ENCODE results near the gene API5.
"Not testable (repeated sequence)": the region's sequence is repeated elsewhere in the genome, so short reads cannot be mapped to it uniquely, and the experiment has no call there.

Gene API5

DNA sequence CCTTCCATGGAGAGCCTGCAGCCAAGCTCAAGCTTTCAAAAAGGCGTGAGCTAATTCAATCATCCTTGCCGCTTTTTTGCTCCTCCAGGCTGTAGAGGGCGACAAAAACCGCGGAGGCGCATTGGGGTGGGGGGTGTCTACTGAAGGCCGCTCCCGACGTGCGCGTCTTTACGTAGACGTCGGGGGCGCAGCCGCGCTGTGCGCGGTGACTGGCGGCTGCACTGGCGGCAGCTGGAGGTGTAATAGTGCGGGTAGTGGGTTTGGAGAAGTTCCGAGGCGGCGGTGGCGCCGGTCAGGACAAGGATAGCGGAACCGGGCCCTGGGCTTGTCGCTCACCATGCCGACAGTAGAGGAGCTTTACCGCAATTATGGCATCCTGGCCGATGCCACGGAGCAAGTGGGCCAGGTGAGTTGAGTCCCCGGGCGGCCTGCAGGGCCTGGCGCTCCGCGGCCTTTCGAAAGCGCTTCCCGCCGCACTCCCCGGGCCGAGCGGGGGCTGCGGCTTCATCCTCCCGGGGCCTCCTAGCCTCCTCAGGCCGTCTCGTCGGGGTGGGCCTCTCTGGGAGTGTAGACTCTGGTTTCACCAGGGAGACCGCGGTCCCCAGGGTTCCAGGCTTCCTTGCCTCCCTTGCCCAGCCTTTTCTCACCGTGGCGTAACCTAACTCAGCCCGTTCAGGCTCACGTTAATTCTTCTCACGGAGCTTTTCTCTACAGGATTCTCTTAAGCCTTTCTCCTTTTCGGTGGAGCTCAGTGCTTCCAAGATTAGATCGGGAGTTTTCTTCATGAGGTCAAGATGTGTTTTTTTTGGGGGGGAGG lies at the start of gene API5:
Gene API5, plus strand, starts transcription at position 206 of the 817 bp plus-strand sequence. Its CDS starts 132 bp downstream, at position 338.
- DNase-seq = peak; percentile 93

DNA sequence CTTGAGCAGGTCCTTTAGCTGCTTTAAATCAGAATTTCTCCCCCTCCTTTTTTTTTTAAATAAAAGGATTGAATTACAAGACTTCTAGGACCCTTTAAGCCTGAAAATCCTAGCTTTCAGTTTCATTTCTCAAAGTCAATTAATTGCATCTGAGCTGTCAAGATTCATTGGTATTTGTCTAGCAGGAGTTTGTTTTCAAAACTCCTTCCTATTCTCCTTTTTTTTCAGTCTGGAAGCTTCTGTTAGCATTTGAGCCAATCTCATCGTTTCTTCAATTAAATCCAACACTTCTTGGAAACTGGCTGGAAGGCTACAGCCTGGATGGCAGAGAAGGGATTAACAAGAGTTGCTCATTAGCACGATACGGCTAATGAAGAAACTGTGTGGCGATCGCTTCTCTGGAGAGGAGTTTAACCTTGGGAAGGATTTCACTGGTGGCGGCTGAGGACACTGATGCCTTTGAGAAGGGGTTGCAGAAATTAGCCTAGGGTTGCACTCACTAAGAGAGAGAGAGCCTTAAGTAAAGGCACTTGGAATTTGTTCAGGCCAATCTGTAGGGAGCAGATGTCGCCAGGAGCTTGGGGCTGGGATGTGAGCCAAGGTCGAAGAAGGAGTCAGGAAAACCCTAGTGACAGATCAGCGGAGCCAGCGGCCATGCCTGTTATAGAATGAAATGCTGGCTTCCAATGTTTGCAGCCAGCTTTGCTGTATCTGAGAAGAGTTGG lies 43.8 kb upstream of the API5 start:
- DNase-seq = no peak

DNA sequence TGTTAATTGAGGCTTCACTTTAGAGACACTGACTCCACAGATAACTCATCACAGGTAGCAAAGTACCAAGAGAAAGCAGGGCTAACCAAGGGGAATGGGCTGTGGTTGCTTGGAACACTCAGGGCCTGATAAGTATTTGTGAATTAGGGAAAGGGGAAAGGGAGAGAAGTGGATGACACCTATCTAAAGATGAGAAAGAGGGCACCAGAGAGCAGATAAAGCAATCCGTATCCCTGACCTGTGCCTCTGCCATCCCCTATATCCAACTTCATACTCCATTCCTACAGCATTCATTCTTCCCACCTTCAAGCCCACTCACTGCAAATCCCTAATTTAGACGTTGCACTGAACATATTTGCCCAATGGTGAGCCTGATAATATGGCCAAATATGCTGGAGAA lies 43.0 kb upstream of the API5 start:
- no peak for DNase-seq

DNA sequence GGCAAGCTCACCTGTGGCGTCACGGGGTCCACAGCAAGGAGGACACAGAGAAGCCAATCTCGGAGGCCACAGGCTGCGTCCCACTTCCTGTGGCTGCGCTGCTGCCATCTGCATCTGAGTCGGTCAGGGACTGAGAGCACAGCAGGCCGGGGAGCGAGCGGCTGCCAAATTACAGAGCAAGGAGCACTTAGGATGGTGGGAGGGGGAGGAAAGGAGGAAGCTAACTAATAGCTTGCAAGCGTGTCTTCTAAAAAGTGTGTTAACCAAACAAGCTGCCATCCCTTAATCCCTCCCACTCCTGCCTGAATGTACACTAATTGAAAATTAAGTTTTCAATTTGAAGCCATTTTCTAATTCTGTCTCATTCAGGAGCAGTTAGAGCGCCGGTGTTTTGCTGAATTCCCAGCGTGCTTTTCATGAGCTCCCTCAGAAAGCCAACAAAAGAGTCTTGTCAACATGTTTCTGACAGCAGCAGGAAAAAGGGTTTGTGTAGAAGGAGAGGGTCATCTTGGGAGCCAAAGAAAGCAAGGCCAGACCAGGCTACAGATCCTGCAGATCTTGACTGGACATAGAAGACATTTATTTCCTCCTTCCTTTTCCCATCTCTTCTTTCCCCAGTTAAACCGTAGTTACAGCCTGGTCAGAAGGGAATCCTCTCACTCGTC lies 42.4 kb upstream of the API5 start:
- DNase-seq = no peak

DNA sequence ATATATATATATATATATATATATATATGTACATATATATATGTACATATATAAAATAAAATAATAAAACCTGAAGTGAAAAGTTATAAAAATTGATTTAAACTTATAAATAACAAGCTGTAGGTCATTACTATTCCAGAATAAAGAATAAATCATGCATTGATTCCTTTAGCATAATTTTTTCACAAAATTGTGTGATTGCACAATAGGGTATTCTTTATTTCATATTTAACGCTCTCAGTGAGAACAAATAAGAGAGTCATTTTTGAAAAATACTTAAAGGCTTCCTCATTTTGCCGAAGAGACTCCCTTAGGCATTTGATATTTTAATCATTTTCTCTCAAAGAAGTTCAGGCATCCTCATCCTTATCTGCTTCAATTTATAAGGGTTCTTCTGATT lies 41.3 kb upstream of the API5 start:
- no peak for DNase-seq

DNA sequence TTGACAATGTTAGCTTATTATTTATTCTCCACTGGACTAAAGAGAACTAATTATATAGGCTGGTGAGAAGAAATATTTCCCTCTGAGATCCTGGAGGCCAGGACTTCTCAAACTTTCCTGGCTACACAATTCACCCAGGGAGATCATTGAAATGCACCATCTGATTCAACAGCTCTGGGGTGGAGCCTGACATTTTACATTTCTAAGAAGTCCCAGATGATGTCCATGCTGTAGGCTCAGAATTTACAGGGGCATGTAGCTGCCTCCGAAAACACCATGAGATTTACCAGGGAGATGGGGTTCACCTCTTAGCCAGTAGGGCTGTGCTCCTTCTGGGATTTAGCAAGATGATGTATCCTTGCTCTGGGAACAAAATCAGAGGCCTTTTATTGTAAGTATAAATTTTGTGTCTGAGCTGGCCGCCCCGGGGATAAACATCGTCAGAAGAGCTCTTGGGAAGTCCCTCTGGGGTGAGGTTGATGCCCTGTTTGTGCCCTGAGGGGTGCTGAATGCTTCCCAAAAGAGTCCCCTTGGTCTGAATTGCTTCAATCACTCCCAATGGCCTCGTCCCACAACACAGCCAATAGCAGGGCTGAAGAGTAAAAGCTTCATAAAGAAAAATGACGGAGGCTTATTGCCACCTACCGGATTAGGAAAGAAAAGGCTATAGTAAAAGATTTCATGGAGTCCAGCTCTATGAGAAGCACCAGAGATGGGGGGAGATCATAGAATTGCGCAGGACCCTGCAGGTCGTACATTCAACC lies 33.4 kb upstream of the API5 start:
- DNase-seq = no peak

DNA sequence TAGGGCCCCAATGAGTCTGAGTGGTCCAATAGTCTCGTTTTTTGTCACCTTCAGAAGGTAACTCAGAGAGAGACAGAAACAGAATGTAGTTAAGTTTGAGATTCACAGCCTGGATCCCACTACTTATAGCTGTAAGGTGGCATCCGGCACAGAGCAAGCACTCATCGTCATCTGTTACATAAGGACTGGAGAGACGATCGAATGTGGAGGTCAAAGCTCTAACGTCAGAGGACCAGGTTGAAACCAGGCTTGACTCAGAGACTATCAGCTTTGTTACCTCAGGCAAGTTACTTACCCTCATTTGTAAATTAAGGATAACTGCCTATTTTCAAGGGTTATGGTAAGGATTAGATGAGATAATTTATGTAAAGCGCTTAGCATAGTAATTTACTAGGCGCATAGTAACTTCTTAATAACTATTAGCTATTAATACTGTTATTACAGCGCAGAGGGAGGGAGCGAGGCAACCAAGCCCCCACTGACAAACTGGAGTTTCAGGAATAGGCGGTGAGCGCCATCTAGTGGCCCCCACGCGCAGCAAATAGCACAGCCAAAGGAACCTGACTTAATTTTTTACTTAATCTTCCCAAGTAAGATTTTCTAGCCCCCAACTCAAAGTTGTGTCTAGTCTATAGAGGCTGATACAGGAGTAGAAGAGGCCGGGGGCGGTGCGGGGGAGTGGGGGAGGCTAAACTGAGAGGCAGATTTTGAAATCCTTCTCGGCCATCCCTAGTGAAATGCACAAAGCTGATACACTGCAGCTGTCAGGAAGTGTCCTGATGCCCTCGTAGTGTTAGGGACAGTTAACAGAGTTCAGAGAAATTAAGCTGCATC lies 29.0 kb upstream of the API5 start:
- DNase-seq = peak; percentile 34

DNA sequence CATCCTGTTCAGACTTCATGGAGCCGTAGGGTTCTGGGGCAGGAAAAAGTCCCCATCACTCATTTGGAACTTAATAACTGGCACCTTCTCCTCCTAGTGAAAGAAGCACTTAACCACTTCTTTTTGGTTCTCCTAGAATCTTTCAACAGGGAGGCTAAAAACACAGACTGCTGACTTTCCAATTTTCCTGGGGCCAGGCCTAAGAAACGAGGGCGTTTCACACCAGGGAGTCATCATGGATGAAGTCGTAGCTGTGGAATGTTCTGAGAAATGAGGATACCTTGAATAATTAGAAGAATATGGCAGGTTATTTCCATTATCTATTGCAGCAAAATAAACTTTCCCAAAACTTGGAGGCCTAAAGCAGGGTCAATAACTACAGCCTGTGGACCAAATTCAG lies 26.0 kb upstream of the API5 start:
- no peak for DNase-seq

DNA sequence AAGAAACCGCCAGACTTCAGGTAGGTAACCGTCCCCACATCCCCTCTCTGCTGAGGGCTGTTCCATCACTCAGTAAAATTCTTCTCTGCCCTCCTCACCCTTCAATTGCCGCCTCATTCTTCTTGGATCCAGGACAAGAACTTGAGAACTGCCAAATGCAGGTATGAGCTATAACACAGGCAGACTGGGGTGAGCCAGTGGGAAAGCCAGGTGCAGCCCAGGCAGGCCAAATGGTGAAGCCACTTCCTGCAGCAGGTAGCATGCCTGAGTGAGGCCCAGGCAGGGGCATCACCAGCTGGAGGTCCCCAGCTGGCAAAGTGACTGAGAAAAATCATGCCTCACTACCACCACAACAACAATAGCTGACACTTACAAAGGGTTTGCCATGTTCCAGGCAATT lies 22.4 kb upstream of the API5 start:
- DNase-seq = no peak

DNA sequence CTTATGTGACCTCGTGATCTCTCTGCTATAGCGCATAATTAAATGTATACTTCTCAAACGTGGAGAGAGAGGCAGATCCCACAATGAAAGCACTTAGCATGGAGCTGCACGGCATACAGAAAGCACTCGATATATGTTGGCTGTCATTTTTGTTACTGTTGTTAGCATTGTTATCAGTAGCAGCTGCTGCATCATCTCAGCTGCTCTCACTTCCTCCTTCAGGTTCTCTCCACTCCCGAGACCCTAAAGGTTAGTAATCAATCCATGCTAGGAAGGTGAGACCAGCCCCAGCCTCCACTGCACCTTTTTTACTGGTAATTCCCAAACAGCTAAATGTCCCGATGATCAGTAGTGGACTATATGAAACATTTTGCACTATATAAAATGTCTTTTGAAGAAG lies 13.4 kb upstream of the API5 start:
- no peak for DNase-seq

DNA sequence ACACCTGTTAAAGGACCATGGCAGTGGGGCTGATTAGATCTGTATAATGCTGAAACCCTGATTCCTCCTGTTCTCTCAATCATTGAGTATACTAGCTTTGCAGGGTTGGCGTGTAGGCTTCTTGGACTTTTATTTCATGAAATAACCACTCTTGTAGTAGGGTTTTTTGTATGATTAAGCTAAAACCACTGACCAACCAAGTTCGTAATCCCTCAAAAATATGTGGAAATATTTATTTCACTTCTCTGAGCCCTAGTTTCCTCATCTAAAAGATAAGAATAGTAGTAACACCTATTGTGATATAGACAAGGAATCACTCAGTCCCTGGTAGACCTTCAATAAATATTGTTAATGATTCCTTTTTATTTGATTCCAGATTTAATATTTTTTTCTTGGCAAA lies 4.2 kb downstream of the API5 start:
- no peak for DNase-seq

DNA sequence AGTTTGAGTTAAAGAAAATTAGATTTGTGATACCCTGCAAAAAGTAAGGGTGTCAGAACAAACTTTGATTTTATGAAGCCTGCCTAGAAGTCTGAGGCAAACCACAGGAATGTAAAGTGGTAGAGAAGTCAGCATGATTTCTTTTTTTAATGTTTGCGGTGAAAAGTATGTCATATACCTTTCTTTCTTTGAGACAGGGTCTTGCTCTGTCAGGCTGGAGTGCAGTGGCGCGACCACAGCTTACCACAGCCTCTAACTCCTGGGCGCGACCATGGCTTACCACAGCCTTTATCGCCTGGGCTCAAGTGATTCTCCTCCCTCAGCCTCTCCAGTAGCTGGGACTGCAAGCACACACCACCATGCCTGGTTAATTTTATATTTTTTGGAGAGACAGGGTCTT lies 4.7 kb downstream of the API5 start:
- peak; percentile 13 for DNase-seq

DNA sequence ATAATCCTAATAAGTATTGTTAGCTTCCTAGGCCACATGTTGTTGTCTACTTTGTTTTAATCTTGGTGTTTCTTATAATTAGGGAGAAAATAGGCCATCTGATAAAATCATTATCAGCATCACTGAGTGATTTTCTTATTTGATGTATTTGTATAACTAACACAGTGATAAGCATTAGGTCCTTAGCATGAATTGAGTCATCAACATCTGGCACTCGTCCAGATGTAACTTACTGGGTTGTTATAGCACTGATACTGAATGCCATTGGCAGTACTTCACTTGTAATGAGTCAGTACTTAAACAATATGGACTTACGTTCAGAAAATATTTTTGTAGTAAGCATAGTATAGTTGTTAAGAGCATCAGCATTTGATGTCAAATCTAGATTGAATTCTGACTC lies 16.2 kb downstream of the API5 start:
- no peak for DNase-seq

DNA sequence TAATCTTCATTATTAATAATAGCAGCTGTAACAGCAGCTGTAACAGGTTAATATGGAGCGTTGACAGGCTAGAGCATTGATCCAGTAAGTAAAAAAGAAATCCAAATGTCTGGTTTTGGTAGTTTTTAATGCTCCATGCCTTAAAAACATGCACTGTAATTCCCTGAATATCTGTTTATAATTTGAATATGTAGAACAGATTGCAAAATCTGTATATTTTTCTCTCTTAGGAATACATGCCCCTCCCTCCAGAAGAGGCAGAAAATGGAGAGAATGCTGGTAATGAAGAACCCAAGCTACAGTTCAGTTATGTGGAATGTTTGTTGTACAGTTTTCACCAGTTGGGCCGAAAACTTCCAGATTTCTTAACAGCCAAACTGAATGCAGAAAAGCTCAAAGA lies 16.7 kb downstream of the API5 start:
- DNase-seq = no peak

DNA sequence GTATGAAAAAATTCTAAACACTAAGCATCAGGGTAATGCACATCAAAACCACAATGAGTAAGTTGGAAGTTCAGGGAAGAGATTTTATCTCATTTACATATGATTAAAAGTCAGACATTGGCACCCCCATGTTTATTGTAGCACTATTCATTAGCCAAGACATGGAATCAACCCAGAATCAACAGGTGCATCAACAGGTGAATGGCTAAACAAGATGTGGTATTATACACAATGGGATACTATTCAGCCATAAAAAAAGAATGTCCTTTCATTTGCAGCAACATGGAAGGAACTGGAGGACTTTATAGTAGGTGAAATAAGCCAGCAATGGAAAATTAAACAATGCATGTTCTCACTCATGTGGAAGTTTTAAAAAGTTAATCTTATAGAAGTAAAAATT lies 29.4 kb downstream of the API5 start:
- DNase-seq = no peak

DNA sequence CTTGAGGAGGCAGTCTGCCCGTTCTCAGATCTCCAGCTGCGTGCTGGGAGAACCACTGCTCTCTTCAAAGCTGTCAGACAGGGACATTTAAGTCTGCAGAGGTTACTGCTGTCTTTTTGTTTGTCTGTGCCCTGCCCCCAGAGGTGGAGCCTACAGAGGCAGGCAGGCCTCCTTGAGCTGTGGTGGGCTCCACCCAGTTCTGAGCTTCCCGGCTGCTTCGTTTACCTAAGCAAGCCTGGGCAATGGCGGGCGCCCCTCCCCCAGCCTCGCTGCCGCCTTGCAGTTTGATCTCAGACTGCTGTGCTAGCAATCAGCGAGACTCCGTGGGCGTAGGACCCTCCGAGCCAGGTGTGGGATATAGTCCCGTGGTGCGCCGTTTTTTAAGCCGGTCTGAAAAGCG lies 39.6 kb downstream of the API5 start:
- not testable (repeated sequence) for DNase-seq

DNA sequence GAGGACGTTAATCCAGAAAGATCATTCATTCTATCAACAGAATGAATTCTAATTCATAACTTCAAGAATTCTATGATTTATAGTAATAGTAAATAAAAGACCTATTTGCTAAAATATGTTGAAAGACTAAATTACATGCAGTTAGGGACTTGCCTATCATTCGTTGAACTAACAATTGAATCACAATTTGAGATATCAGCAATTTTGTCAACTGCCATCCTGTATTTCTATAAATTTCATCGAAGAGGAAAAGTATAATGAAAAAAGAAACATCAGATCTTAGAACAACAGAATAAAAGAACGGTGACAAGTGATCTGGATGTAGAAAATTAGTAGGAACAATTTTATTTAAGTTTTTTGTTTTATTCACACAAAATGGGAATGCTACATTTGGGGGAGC lies 42.5 kb downstream of the API5 start:
- no peak for DNase-seq

DNA sequence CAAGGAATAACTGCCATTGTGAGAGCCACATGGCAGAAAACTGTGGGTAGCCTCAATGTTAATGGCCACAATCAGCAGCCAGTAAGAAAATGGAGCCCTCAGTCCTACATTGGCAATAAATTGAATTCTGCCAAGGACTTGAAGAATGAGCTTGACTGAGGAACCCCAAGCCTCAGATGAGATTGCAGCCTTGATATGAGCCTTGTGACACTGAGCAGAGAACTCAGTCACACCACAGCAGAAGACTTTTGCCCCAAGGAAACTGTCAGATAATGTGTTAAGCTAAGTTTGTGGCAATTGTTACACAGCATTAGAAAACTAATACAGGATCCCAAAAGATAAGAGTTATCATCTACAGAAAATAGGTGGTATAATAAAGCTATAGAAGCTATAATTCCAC lies 44.5 kb downstream of the API5 start:
- DNase-seq = no peak

DNA sequence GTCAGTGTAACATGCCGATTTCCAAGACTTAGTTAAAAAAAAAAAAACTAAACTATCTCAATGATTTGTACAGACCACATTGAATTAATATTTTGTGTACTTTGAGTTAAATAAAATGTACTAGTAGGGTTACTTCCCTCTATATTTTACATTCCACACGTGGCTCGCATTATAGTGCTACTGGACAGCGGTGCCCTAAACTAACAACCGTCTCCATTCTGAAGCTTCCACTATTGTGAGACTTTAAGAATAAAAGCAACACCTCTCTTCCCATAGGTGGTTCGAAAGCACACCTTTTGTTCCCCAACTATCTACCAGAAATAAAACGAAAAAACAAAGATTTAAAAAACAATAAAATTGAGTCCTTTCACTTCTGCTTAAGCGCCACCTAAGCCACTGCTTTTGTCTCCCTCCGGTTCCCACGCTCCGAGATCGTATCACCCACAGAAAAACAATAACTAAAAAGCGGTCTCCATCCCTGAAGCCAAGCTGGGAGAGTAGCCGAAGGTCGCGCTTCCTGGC lies 46.5 kb downstream of the API5 start:
- no peak for DNase-seq

DNA sequence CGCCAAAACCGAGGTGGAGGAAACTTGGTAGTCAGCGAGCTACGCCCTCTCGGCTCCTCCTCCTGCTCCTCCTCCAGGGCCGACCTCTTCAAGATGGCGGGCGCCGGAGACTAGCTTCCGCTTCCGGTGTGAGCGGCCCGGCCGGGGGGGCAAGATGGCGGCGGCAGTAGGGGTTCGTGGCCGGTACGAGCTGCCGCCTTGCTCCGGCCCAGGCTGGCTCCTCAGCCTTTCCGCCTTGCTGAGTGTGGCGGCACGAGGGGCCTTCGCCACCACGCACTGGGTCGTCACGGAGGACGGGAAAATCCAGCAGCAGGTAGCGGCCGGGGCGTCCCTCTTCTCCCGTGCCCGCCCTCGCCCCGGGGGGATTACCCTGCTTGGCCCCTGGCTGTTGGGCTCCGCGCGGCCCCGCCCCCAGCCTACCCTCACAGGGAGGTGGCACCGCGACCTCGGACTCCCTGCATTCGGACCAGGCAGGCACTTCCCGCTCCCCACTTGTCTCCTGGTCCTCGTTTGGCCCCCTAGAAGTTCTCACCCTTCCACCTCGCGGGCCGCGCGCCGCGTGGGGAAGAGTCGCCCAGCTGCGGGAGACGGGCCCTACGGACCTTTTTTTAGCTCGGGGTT lies 47.1 kb downstream of the API5 start, which contains the start of gene TTC17:
Gene TTC17, plus strand, starts transcription at position 120 of the 621 bp plus-strand sequence. Its CDS starts 35 bp downstream, at position 155.
- peak; percentile 90 for DNase-seq

DNA sequence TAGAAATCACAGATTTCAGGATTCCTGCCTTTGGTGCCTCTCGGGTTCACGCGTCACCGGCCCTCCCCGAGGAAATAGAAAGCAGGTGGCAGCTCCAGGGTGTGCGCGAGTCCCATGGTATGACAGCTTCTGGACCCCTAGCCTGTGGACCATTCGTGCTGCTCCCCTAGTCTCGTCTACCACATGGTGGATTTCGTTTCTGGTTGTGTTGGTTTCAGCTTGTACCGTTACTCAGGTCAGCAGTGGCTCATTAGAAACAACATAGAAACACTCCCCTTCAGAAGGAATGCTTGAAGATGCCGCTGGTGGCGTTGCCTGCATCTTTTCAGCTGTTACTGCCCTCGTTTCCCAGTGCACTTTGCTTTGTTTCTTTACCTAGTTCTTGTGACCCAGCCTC lies 47.6 kb downstream of the API5 start:
- no peak for DNase-seq
